PC-3 (cell line): ENCODE data around the gene GRB2.

Experiments used
- EZH2 ChIP-seq: fragments of 300-600 bp; sonication (generic); IDR thresholded peaks from one replicate; pipeline ENCODE4 v1.6.1; 2017; ENCODE audit warnings: antibody characterized with exemption, mild to moderate bottlenecking, low read length; ENCODE audit not compliant: unreplicated experiment
- EZH2phosphoT487 ChIP-seq: fragments of 300-600 bp; sonication (generic); IDR thresholded peaks from 2 replicates; pipeline ENCODE4 v1.6.1; 2018; ENCODE audit warnings: mild to moderate bottlenecking, antibody characterized with exemption, low read length, borderline replicate concordance
- TF ChIP-seq, protein P1 (sequence below): fragments of 300-600 bp; sonication (generic); conservative IDR thresholded peaks from 2 replicates; pipeline ENCODE4 v1.5.1; 2017; ENCODE audit warnings: antibody characterized with exemption, low read depth, mild to moderate bottlenecking, low read length

GRCh38 chr17:75273977-75274708 lies 131.3 kb downstream of the GRB2 start:
- TF ChIP-seq, protein P1, sequence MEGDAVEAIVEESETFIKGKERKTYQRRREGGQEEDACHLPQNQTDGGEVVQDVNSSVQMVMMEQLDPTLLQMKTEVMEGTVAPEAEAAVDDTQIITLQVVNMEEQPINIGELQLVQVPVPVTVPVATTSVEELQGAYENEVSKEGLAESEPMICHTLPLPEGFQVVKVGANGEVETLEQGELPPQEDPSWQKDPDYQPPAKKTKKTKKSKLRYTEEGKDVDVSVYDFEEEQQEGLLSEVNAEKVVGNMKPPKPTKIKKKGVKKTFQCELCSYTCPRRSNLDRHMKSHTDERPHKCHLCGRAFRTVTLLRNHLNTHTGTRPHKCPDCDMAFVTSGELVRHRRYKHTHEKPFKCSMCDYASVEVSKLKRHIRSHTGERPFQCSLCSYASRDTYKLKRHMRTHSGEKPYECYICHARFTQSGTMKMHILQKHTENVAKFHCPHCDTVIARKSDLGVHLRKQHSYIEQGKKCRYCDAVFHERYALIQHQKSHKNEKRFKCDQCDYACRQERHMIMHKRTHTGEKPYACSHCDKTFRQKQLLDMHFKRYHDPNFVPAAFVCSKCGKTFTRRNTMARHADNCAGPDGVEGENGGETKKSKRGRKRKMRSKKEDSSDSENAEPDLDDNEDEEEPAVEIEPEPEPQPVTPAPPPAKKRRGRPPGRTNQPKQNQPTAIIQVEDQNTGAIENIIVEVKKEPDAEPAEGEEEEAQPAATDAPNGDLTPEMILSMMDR: no peak
- no peak for TF ChIP-seq EZH2
- TF ChIP-seq EZH2phosphoT487: no peak
